HT1080 (cell line): ENCODE results near the gene EXOC4. TPM values are rescaled to one million over a fixed set of nuclear protein-coding genes. Genes with fewer than 3 reads are reported as not detected.

Experiments
- DNase-seq: peaks from one replicate; pipeline ENCODE4 v3.0.0-alpha.2; 2015; ENCODE audit warnings: low read depth
- total RNA-seq: library from RNA; depleted of rRNA; stranded (reverse); fragments of >200 nt; shearing (Covaris generic); gene quantifications from 2 replicates; pipeline ENCODE4 v1.2.3, GENCODE V29; 2014

The EXOC4 gene
- total RNA-seq, 1 experiment from 2014 or later, result 39.3 TPM

- no peak for DNase-seq
Observed at GRCh38 chr7:133534816-133535215, 281.9 kb downstream of the EXOC4 start.

GRCh38 chr7:133535308-133535707, 282.4 kb downstream of the EXOC4 start:
- DNase-seq, result no peak

- no peak for DNase-seq
Observed at GRCh38 chr7:133536450-133536849, 283.6 kb downstream of the EXOC4 start.

- DNase-seq, result no peak
Observed at GRCh38 chr7:133539016-133539415, 286.1 kb downstream of the EXOC4 start.

GRCh38 chr7:133540096-133540860, 287.4 kb downstream of the EXOC4 start:
- no peak for DNase-seq

GRCh38 chr7:133542209-133542780, 289.4 kb downstream of the EXOC4 start:
- no peak for DNase-seq

GRCh38 chr7:133543657-133544056, 290.8 kb downstream of the EXOC4 start:
- no peak for DNase-seq

GRCh38 chr7:133545618-133546017, 292.7 kb downstream of the EXOC4 start:
- peak; percentile 20 for DNase-seq

GRCh38 chr7:133547981-133548380, 295.1 kb downstream of the EXOC4 start:
- no peak for DNase-seq

- no peak for DNase-seq
Observed at GRCh38 chr7:133549633-133550032, 296.8 kb downstream of the EXOC4 start.

- no peak for DNase-seq
Observed at GRCh38 chr7:133550145-133550544, 297.3 kb downstream of the EXOC4 start.

- DNase-seq, result no peak
Observed at GRCh38 chr7:133550811-133551210, 297.9 kb downstream of the EXOC4 start.

- no peak for DNase-seq
Observed at GRCh38 chr7:133551466-133551865, 298.6 kb downstream of the EXOC4 start.

- no peak for DNase-seq
Observed at GRCh38 chr7:133552079-133552478, 299.2 kb downstream of the EXOC4 start.

- no peak for DNase-seq
Observed at GRCh38 chr7:133554330-133554729, 301.5 kb downstream of the EXOC4 start.

GRCh38 chr7:133556048-133556447, 303.2 kb downstream of the EXOC4 start:
- DNase-seq, result no peak

GRCh38 chr7:133556553-133556952, 303.7 kb downstream of the EXOC4 start:
- DNase-seq, result no peak

GRCh38 chr7:133560900-133561299, 308.0 kb downstream of the EXOC4 start:
- DNase-seq, result no peak

GRCh38 chr7:133561396-133561795, 308.5 kb downstream of the EXOC4 start:
- no peak for DNase-seq

GRCh38 chr7:133562621-133563020, 309.7 kb downstream of the EXOC4 start:
- DNase-seq, result no peak

GRCh38 chr7:133563251-133563650, 310.4 kb downstream of the EXOC4 start:
- DNase-seq, result no peak

- DNase-seq, result no peak
Observed at GRCh38 chr7:133564484-133564883, 311.6 kb downstream of the EXOC4 start.

- DNase-seq, result no peak
Observed at GRCh38 chr7:133568544-133568943, 315.7 kb downstream of the EXOC4 start.
